HG02759 (cell line): ENCODE results near the gene ILKAP.

ENCODE experiments used
- ATAC-seq: cut with Tn5 transposase; IDR thresholded peaks from one replicate; pipeline ENCODE4 v1.9.1; 2021; ENCODE audit warnings: mild to moderate bottlenecking, moderate library complexity; ENCODE audit not compliant: unreplicated experiment

ILKAP gene

DNA sequence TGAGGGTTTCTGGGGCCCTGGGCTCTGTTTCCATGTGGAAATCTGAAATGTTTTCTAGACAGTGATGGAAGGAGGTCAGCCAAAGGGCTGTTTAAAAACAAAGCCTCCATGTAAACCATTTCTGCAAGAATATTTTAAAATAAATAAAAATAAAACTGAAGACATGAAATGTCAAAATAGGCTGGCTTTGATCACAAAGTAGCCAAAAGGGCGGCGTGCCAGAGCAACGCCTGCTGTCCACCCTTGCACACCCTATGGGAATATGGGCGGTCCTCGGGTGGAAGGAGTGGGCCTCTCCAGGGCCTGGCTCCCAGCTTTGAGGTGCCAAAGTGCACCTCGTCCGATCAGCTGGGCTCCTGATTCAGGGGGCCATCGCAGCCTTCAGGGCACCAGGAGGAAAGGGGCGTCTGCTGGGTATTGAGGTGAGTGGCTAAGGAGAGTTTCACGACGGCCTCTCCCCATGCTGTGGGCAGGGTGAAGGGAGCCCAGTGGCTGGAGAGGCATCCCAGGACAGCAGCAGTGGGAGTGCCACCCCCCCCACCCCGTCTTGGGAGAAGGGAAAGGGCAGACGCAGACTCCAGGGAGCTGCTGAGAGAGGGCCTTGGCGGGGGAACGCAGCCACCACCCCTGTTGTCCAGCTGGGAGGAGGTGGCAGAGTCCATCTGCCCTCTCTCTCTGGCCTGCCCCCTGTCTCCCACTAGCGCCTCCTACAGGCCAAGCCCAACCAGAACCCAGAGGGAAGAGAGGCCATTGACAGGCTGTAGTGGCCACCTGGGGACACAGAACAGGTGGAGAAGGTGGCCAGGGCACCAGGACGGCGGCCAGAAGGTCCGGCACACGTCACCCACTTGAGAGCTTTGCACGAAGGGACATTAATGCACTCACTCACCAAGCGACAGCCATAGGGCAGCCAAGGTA is 50.5 kb downstream of the ILKAP start:
- ATAC-seq = no peak

DNA sequence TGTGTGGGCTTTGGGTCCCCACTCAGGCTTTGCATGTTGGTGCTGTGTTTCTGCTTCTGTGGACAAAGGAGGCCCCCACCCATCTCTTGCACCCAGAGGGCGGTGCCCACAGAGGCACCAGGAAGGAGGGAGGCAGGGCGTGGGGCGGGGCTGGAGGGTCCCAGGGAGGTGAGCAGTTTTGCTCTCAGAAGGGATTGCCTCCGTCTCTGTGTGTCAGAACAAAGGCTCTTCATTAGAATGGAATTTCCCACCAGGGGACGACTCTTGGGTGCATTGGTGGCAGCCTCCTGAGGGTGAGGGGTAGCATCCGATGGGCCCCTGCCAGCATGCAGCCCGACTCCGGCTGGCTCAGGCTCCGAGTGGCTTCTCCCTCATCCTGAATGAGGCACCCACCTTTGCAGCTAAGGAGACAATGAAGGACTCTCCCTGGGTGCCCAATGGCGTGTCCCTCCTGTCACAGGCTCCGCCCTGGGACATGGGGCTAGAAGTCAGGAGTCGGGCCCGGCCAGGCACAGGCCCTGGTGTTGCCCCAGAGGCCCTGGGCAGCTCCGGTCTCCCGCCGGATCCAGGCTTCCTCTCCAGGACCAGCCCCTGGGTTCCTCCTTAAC is 51.8 kb downstream of the ILKAP start:
- no peak for ATAC-seq

DNA sequence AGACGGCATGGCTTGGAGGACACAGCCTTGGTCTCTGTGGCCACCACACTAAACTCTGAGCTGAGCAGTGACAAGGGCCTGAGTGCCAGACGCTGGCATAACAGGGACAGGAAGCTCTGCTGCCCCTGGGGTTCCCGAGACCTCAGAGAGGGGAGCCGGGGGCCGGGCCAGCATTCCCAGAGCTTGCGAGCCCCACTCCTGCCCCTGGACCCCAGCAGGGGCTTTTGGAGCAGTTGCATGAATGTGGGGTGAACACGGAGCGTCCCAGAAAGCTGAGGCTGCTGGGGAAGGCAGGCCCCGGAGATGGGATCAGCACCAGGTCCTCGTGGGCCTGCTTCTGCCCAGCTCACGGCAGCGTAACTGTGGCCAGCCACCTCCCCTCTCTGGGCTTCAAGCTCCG is 52.3 kb downstream of the ILKAP start:
- no peak for ATAC-seq

DNA sequence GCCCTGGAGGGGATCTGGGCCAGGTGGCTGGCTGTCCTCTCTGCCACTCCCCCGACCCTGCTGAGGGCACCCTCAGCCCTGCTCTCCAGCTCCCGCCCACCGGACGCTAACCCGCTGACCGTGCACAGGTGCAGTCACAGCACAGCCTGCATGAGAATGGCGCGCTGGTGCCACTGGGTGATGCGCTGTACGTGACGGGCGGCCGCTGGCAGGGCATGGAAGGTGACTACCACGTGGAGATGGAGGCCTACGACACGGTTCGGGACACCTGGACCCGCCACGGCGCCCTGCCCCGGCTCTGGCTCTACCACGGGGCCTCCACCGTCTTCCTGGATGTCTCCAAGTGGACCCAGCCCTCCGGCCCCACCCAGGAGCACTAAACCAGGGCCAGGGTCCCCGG is 52.8 kb downstream of the ILKAP start:
- ATAC-seq = no peak

DNA sequence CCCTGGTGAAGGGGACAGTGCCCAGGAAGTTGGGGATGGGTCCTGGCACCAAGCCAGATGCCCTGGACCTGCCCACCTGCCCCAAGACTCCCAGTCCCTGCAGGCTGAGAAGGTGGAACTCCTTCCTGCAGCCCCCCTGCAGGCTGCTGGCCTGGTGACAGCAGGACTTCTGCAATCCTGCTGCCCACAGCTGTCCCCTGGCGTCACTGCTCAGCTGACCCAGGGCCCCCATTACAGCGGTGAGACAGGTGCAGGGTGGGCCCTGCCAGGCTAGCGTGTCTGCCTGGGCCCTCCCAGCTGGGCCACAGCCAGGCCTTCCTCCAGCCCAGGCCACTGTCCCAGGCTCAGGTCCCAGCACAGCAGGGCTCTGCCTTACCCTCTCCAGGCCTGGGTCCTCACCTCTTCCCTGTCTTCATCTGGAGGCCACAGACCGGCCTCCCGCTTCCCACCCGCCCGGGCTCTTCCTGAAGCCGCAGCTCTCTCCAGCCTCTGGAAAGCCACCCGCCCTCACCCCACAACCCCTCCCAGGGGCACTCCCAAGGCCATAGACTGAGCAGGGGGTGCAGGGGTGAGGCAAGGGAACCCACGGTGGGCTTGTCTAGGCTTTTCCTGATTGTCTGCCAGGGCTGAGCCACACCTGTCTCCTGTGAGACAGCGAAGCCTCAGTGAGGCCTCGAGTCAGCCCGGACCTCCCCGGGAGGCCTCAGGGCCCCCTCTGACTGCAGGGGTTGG is 53.5 kb downstream of the ILKAP start:
- ATAC-seq = no peak

DNA sequence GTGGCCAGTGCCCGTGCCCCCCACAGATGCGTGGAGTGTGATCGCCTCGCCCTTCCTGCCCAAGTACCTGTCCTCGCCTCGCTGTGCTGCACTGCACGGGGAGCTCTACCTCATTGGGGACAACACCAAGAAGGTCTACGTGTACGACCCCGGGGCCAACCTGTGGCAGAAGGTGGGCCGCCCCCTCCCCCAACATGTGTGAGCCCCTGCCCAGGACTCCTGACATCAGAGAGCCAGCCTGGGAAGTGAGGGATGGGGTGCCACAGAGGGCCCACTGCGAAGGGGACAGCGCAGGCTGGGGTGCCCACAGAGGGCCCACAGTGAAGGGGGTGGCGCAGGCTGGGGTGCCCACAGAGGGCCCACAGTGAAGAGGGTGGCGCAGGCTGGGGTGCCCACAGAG is 54.5 kb downstream of the ILKAP start:
- ATAC-seq = no peak

DNA sequence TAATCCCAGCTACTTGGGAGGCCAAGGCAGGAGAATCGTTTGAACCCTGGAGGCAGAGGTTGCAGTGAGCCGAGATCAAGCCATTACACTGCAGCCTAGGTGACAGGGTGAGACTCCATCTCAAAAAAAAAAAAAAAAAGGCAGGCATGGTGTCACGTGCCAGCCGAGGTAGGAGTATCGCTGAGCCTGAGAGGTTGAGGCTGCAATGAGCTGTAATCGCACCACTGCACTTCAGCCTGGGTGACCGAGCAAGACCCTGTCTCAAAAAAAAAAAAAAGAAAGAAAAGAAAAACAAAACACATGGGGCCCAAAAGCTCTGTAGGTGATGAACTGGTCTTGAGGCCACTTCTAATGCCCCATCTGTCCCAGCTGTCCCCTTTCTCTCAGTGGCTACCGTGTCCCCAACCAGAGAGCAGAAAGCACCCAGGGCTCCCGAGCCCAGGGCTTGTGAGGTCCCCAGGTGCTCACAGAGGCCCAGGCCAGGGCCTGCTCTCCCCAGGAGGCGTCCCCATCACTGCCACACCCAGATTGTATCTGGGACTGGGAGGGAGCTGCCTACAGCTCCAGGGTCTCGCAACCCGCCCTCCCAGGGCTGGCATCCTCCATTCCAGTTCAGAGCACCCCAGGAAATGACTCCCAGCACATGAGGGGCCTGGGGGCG is 56.5 kb downstream of the ILKAP start:
- no peak for ATAC-seq

DNA sequence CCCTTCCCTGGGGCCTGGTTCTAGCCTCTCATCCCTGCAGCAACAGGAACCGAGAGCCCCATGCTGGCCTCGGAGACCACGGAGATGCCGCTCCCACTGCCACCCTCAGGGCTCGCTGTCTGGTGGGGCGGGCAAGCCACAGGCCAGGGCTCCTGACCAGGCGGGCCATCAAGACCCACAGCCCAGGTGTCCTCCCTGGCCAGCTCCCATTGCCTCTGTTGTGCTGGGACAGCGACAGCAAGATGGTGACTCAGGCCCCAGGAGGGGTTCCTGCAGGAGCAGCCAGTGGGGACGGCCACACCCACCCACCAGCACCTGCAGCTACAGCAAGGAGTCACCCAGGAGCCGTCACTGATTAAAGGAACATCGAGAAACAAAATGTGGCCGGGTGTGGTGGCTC is 57.6 kb downstream of the ILKAP start:
- no peak for ATAC-seq

DNA sequence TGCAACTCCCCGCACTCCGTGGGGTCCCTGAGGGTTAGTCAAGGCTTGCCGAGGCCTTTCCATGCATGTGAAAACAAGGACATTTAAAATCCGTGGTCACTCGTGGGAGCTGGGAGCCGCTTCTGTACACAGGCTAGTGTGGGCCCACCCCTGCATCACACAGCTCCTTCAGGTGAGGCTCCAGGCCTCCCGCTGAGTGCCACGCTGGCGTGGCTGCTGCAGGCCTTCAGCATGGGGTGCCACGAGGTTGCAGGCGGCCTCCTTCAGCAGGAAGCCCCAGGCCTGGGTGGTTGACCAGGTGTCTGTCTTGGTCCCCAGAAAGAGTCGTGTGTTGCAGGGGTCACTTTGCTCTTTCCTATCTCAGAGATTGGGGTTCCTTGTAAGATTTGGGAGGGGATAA is 58.4 kb downstream of the ILKAP start:
- no peak for ATAC-seq

DNA sequence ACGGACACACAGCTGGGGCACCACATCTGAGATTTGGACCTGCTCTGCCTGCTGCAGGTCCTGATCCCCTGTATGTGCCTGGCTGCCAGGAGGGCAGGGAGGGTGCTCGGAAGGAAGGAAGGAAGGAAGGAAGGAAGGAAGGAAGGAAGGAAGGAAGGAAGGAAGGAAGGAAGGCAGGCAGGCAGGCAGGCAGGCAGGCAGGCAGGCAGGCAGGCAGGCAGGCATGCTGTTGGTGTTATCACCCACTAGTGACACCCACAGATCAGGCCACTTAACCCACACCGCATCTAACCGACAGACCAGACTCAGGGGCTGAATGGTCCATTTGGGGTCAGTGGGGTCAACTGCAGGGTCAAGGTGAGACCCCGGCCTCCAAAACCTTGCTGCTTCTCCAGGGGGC is 59.2 kb downstream of the ILKAP start:
- ATAC-seq = no peak

DNA sequence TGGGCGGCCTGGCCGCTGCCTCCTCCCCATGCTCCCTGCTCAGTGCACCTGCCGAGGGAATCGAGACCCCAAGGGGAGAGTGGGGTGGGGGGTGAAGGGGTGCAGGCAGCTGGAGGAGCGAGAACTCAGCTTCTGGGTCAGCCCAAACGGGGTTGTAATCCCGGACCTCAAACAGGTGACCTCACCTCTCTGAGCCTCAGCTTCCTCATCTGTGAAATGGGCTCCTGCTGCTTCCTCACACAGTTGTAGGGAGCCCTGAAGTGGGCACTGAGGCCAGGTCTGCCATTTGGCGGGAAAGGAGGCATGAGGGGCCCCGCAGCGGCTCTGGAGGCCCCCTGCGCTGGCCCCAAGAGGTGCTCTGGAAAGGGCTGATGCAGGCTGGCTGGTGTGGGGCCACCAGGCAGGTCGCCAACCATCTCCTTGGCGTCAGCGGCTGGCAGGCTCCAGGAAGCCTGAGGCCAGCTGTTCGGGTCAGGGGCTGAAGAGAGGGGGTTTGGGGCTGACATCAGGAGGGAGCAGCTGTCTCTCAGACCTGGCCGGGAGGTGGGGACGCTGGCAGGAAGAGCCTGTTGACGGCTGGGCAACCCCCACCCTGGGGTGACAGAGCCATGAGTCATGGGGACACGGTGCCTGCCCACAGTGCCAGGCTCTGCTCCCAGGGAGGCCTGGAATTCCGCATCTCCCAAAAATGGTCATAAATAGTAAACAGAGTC is 60.1 kb downstream of the ILKAP start:
- no peak for ATAC-seq

DNA sequence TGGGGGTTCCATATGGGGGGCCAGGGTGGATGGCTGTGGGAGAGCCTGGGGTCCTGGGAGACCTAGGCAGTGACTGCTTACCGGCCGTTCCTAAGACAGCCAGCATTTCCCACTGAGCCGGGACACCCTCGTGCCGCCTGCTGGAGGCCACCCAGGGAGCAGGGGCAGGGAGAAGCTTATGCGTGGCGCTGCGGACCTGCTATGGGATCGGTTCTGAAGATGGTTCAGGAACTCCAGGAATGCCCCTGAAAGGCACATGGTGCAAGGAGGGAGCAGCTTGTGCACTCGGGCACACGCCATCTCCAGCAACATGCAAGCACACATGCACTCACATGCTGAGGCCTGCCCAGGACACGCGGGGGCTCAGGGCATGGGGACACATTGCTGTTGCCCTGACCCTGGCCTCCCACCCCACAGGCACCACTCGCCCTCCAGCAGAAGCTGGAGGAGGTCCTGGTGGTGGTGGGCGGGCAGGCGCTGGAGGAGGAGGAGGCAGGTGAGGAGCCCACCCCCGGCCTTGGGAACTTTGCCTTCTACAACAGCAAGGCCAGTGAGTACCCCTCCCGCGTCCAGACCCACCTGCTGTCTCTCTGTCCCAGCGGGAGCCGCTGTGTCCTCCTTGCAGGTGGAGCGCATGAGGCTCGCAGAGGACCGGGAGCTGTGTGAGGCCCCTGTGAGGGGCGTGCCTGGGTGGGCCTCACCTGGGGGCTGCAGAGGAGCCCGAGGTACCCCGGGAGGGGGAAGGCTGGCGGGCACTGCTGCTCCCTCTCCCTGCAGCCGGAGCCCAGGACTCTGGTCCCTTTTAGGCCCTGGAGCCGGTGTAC is 60.9 kb downstream of the ILKAP start:
- ATAC-seq = no peak

DNA sequence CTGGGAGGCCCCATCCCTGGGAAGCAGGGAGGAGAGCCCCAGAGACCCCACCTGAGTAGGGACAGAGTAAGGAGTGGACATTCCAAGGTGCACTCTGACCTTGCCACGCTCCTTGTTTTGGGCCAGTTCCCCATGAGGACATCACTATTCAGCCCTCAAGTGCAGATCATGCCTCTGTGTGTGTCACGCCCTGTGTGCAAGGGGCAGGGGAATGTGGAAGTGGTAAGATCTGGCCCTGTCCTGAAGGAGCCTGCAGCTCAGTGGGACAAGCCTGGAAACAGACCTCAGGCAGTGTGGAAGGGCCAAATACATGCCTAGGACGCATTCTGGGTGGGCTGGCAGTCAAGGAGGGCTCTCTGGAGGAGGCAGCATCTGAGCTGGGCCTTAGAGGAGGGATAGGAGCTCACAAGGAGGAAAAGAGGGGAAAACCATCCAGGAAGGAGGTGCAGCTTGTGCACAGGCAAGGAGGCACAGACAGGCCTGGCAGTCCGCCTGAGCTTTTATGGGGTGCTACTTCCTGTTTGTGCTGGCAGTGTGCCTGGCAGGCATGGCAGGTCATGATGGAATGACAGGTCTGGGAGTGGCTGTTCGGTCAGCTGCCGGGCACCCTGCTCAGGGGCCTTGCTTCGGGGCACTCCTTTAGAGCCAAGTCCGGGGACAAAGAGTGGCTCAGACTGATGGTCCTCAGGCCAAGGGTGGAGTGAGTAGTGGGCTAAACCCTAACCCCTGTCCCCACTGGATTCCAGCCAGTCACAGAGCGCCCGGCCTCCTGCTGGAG is 61.8 kb downstream of the ILKAP start:
- ATAC-seq = no peak

DNA sequence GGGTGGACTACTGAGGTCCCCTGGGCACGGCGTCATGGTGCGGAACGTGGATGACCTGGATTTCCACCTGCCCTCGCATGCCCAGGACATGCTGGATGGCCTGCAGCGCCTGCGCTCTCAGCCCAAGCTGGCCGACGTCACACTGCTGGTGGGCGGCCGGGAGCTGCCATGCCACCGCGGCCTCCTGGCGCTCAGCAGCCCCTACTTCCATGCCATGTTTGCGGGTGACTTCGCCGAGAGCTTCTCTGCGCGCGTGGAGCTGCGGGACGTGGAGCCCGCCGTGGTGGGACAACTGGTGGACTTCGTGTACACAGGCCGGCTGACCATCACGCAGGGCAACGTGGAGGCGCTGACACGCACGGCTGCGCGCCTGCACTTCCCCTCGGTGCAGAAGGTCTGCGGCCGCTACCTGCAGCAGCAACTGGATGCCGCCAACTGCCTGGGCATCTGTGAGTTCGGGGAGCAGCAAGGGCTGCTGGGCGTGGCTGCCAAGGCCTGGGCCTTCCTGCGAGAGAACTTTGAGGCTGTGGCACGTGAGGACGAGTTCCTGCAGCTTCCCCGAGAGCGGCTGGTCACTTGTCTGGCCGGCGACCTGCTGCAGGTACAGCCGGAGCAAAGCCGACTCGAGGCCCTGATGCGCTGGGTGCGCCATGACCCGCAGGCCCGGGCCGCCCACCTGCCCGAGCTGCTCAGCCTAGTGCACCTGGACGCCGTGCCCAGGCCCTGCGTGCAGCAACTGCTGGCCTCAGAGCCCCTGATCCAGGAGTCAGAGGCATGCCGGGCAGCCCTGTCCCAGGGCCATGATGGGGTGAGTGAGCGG is 62.6 kb downstream of the ILKAP start:
- ATAC-seq = no peak

DNA sequence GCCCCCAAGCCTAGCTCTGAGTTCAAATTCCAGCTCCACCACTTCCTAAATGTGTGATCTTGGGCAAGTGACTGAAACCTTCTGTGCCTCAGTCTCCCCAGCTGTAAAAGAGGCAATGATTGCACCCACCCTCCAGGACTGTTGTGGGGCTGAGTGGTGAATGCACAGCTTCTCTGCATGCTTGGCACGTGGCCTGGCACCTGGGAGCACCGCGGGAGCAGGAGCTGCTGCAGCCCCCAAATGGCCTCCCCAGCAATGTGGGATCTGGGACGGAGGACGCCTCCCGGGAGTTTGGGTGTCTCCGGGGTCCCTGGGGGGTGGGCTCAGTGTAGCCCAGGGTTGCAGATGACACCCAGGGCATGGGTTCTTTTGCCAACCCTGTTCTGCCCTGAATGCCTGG is 63.5 kb downstream of the ILKAP start:
- ATAC-seq = no peak

DNA sequence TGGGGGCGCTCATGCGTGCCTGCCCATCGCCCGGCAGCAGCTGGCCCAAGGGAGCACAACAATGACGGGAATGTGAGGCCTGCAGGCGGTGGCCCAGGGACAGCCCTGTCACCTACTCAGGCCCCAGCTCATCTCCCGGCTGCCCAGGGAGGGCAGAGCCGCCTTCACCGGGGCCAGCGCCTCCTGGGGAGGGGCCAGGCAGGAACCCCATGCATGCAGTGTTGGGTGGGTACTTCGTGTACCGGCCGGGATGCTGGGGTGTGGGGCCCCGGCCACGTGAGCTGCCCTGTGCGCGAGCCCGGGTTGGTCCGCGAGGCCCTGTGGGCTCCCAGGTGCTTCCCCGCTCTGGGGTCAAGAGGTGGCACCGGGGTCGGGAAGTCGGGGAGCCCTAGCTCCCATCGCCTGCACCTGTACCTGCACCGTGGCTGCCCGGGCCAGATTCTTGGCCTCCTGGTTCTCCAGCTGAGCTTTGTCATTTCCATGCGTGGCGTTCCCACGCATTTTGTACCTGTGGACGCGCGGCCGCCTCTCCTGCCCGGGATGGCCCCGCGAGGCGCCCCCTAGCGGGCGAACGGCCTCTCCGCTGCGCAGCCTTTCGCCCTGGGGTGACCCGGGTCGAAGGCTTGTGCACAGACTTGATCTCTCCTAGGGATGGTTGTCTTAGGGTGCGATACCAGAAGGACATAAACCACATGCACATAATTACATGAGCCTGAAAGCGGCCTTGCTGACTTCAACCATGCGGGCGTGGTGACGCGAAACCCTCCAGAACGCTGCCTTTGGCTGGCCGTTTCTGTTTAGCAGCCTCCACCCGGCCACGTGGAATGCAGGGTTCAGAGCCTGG is 64.1 kb downstream of the ILKAP start:
- ATAC-seq = no peak
